ENCODE data around the gene CNTNAP2. TPM values are rescaled to one million over a fixed set of nuclear protein-coding genes. Genes with fewer than 3 reads are reported as not detected.
"Not testable (repeated sequence)": the region's sequence is repeated elsewhere in the genome, so short reads cannot be mapped to it uniquely, and the experiment has no call there.

CNTNAP2 gene
- total RNA-seq, 1 donor from 2014 or later, result 1.2 TPM

DNA sequence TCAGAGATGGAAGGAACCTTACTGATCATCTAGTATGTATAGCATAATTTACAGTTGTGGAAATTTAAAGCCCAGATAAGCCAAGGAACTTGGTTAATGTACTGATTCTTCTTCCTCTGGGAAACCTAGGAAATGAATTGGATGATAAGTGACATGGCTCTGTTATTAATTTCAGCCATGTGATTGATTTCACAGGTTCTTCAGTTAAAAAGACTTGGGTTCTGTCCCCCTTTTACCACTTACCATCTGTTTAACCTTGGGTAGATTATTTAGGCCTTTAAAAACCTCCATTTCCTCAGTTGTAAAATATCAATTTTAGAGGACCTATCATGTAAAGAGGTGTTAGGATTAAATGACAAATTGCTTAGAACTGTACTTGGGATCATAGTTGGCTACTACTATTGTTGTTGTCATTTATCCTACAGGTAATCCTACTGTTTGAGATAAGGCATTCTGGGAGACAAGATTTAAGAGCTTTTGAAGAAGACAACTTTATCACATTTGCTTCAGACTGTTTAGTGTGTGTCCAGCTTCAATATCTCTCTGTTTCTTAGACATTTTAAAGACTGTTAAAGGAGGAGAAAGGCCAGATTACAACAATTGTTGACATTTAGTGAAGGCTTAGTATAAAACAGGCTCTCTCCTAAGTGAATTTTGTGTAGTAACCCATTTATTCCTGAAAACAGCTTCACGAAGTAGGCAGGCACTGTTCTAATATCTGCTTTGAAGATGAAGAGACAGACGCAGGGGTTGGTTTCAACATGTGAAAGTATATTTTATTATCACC is 1476.9 kb downstream of the CNTNAP2 start:
- ATAC-seq, result no peak

DNA sequence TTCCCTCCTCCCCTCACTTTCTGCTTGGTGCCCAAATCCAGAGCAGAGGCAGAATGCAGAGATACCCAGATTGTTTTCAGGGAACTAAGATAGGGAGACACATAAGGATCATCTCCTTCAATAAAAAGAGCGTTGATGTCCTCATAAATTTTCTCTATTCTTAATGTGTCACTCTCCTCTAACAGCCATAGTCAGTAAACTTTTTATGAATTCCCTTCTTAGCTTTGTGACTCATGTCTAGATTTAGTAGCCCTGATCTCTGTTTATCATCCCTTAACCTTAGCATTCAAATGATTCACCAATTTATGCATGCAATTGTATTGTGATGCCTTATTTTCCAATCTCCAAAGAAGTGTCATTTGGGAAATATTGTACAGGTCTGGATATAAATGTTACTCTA is 1478.4 kb downstream of the CNTNAP2 start:
- no peak for ATAC-seq

DNA sequence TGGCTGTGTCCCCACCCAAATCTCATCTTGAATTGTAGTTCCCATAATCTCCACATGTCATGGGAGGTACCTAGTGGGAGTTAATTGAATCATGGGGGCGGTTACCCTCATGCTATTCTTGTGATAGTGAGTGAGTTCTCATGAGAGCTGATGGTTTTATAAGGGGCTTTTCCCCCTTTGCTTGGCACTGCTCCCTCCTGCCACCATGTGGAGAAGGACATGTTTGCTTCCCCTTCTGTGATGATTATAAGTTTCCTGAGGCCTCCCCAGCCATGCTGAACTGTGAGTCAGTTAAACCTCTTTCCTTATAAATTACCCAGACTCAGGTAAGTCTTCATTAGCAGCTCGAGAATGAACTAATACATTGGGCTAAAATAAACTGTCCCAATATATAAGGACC is 1482.1 kb downstream of the CNTNAP2 start:
- not testable (repeated sequence) for ATAC-seq

DNA sequence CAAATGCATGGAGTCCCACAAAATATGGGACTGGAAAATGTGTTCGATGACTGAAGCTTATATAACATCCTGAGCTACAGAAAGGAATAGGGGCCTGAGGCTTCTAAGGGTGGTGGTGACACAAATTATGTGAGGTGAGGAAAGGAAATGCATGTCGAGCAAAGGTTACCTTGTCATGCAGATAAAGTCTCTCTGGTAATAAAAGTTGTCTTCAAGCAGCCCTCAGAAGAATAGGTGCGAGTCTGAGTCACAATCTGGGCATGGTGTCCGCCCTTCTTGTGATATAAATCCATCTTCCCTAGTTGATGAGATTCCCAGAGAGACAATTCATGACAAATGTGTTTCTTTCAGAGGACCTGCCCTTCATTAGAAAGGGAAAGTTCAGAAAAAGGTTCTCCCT is 1488.7 kb downstream of the CNTNAP2 start:
- ATAC-seq, result no peak

DNA sequence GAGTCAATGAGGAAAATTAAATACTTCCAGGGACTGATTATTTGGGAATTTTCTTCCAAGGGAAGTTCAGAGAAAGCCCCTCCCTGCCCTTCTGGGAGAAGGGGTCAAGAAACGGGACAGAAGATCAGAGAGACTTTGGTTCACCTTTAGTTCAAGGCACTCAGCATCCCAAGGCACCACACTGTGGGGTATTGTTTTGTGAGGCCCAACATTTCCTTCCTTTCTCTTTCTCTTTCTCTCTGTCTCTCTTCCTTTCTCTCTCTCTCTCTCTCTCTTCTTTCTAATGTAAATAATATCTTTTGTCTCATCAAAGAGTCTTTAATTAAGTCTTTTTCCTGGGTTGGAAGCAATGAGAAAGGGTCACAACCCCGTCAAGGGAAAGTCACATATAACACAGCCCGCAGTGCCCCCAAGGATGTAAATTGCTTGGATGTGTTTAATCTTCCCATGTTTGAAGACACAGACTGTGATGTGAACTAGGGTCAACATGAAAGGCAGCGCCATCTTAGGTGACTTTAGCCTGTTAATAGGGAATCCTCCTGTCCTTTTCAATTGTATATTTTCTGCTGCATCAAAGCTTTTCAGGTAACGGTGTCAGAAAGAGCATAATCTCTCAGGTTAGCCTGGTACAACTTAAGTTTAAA is 1490.7 kb downstream of the CNTNAP2 start:
- ATAC-seq, result no peak

DNA sequence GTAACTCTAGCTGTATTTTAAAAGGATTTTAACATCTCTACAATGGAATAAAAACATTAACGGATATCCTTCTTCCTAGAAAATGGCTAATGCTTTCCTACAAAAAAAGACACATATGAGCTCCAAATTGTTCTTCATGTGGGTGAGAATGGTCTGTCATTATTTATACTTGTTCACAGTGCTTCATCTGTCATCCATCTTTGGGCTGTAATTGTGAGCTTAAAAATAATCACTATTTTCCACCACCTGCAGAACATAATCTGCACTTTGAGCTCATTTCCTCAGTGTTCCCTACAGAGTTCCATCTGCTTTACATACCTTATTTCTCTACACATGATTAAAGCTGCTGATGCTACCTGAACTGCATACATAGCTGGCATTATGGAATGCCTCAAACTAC is 1494.8 kb downstream of the CNTNAP2 start:
- ATAC-seq, result no peak

DNA sequence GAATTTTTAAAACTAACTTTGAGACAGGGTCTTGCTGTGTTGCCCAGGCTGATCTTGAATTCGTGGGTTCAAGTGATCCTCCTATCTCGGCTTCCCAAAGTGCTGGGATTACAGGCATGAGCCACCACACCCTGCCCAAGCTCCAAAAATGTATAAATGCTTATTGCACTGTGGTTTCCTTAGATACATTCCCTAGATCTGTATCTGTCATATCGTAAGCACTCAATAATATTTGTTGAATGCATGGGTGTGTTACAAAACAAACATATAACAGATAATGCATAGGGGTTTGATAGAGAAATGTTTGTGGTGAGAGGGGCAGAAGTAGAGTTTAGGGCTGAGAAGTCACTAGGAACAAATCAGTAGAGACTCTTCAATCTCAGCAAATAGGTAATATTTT is 1518.7 kb downstream of the CNTNAP2 start:
- no peak for ATAC-seq

DNA sequence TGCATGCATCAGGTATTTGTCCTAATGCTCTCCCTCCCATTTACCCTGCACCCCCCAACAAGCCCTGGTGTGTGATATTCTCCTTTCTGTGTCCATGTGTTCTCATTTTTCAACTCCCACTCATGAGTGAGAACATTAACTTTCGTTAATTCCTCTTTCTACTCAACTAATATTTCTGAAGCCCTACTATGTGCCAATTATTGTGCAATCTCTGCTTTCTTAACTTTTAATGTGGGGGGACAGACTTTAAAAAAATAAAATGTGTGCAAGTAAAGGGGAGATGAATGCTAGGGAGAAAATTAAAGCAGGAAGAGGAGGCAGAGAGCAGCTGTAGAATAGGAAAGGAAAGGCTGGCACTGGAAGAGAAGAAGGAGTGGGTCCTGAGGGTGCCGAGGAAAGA is 1520.0 kb downstream of the CNTNAP2 start:
- ATAC-seq, result no peak

DNA sequence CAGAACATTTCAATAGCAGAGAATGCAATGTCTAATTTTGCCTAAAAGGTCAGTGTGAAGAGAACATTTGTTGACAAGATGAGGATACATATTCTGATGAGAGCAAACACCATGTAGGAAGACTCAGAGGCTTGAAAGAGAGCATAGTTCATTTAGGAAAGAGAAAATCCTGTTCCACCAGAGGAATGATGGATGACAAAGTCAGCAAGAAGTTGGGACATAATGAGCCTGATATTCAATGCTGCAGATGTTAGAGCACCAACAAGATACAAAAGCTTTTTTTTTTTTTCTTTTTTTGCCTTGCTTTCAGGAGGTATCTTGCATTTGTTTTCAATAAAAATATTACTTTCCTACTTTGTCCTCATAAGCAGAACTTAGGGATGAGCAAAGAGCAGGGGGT is 1522.0 kb downstream of the CNTNAP2 start:
- no peak for ATAC-seq

DNA sequence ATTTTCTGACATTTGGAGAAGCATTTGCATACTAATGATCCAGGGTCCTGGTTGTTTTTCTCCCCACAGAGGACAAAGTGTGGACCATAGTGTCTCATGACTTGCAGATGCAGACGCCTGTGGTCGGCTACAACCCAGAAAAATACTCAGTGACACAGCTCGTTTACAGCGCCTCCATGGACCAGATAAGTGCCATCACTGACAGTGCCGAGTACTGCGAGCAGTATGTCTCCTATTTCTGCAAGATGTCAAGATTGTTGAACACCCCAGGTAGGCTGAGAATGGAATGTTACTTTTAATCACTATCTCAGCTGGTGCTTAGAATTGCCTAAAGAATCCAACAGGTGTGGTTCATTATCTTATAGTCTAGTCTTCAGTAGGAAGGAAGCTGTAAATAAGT is 1522.4 kb downstream of the CNTNAP2 start:
- ATAC-seq, result no peak

DNA sequence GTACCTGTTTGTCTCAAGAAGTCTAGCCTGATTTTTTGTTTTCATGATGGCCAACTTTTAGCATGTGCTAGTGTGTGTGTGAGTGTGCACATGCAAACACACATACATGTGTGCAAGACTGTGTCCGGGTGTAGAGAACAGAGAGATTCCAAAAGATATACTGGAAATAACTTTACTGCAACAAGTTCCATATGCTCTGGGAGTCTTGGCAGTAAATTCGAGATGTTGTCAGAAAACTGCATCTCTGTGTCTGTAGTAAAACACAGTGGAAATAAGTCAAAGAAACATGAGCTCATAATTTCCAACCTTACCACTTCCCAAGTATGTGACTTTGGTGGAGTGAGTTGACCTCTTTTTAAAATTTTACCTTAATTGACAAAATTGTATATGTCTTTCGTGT is 1523.2 kb downstream of the CNTNAP2 start:
- ATAC-seq, result no peak

DNA sequence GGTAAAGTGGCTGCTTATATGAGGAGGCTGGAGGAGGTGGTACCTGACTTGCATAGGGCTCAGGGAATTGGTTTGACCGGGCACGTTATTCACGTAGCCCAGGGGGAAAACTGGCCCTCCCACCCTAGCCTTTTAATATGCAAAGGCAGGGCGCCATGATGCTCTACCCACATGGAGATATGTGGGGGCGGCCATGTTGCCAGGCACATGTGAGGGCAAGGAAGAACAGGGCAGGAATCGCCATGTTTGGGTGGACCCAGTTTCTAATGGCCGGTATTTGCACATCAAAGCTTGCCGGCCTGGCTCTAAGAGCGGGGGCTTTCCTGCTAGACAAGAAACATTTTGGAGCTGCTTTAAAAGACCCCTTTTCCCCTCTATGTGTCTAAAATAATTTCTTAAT is 1524.2 kb downstream of the CNTNAP2 start:
- no peak for ATAC-seq

DNA sequence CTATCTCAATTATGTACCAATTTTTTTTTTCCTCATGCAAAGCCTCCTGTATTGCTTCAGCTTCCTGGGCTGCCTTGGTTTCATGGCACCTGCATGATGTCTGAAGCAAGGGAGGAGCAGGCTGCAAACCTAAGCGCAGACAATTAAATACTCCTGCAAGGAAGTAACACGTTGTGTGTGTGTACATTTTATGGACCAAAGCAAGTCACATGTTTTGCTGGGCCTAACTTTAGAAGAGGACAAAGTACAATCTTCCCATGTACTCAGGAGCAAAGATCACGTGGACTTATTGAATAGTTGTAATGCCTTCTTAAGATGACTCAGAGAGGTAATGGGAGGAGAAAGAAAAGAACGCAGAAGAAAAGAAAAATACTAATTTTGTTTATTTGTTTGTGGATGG is 1530.0 kb downstream of the CNTNAP2 start:
- no peak for ATAC-seq

DNA sequence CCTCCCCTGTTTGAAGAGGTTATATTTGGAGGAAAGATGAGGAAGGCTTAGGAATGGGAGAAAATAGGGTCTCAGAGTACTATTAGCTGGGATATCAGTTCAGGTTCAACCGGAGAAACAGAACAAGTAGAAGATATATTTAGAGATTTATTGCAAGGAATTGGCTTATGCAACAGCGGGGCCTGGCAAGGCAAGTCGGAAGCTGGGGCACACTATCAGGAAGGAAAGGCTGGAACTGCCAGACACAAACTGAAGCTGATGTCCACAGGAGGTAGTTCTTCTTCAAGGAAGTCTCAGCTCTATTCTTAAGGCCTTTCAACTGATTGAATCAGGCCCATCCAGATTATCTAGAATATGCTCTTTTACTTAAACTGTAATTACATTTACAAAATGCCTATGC is 1534.4 kb downstream of the CNTNAP2 start:
- no peak for ATAC-seq

DNA sequence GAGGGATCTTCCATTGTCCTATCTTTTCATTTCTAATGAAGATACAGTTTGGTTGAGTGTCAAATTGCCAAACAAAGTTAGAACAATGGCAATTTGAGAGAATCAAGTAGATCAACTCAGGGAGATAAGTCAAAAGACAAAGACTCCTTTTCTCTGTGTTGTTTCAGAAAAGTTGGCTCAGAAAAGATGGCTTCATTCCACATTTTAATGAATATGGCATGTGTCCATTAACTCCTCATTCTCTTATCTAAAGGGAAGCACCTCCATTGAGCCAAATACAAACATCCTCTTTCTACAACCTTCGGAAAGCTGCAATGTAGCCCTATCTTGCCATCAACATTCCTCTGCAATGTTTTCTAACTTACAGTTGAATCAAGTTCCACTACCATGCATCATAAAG is 1535.0 kb downstream of the CNTNAP2 start:
- ATAC-seq, result no peak

DNA sequence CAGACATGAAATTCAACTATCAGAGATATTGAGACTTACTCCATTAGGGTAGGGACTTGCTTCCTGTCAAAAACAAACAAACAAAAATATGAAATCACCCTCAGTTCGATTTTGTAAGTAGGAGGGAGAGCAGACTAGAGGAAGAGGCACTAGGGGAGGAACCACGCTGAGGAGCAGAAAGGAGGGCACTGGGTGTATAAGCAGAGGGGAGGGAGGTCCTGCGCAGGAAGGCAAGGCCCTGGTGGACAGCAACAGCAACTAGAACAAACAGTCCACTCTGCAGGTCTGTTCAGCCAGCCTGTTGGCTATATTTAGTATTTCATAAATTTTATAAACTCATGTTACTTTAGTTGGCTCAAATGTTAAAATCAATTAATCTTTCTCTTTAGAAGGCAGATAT is 1536.9 kb downstream of the CNTNAP2 start:
- ATAC-seq, result no peak

DNA sequence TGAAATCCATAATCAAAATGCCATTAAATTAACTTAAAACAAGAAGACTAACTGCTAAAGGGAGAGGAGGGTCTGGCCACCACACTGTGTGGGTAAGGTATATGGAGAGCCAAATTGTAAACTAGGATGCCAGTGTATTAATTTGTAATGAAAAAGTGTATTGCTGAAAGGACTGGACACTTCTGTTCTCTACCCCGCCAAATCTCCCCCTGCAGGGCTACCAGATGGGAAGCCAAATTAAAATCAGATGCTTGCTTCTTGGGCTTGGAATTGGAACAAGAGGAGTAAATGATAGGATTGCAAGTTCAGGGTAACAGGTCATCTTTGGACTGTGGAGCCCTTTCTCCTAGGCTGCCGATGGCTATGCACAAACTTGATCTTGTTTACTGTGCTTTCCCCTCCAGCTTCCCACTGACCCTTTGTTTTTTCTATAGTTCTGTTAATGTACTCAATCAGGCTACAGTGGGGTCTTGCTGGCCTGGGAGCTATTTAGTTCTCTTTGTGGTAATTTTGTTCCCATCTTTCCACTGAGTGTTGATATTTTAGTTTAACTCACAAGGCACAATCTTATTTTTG is 1541.9 kb downstream of the CNTNAP2 start:
- no peak for ATAC-seq

DNA sequence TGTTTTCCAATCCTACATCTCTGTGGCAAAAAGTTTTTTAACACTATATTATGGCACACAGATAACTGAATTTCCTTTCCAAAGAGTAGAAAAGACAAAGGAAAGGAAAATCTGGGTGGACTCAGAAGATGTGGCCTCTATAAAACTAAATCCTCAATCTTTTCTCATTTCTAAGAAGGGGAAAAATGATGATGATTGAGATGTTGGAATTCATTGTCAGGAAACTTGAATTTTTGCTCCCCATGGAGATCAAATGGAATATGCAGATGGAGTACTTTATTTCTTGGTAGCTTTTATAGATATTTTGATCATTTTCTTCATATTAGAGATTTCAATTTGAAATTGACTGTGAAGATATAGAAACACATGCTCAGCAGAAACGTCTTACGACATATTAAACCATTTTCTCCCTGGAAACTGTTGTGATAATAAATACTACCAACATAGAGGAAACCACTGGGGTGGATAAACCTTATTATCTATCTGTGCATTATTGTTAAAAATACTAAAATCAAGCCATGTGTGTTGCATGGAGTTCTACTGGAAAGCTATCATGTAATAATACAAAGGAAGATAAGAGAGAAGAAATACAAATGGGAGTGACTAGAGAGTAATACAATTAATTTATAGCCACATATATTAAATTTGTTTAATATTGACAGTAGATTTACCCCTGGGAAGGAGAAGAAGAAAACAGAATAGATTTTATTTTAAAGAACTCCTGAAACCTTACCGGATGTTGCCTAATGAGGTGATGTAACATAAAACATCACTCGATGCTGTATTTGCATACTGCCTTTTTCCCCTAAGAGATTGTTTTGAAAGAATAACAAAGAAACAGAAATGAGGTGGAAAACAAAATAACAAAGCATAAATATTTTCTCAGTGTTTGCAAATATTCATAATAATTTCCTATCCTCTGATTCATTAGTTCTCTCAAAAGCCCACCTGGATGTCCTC is 1542.7 kb downstream of the CNTNAP2 start:
- no peak for ATAC-seq

DNA sequence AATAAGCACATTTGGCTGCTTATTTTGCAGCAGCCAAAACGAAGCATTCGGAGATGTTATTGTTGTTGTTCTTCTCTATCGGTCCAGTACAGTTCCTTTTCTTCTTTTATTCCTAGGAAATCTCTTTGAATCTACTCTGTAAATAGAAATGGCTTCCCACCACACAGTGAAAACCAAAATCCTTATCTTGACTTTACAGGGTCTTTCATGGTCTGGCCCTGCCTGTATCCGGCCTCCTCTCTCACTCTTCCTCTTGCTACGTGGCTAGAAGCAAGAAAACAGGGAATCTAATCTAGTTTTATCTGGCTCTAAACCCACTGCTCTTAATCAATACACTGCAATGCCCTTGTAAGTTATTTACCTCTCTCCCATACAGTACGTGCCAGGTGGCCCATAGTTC is 1547.9 kb downstream of the CNTNAP2 start:
- ATAC-seq, result no peak

DNA sequence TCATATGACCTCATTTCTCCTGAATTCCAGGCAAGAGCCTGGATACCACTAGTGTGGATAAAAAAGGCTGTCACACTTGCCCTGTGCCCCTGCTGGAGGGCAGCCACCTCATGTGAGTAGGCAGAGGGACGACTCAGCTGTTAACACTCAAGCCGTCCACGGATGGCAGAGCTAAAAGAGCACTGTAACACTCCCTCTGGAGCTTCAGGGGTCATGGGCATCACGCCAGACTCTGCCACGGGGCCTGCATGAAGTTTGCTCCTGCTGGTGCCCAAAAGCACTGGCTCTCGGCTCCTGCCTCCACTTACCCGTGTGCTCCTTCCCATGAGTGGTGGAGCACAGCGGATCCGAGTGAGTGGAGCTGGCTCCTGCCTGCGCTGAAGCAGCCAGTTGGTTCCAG is 1554.2 kb downstream of the CNTNAP2 start:
- no peak for ATAC-seq

DNA sequence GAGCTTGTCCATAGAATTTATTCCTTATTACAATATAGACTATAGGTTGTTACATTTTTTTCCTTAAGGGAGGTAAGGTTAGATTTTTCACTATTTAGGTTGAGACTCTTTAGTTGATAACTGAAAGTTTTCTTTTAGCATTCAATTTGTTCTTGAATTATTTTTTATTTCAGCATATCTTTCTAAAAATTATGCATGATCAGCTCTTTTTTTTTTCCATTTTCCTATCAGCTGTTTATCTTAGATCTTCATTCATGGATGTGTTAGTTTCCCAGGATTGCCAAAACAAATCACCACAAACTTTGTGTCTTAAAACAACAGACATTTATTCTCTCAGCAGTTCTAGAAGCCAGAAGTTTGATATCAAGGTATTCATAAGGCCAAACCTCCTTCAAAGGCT is 1558.1 kb downstream of the CNTNAP2 start:
- no peak for ATAC-seq

DNA sequence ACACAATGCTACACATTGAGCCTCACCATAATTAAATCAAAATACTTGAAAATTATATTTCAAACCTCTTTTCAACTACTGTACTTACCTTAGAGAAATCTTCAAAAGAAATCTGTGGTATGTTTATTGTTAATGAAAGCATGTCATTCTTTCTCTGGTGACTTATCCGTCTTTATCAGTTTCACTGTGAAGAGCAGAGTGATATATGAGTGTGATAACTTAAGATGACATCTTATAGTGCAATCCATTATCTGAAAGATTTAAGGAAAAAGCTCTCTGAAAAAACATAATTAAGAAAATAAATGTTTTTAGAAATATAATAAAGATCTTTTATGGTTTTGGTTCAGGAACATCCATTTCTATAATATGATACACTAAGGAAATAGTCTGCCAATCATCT is 1562.3 kb downstream of the CNTNAP2 start:
- ATAC-seq, result no peak

DNA sequence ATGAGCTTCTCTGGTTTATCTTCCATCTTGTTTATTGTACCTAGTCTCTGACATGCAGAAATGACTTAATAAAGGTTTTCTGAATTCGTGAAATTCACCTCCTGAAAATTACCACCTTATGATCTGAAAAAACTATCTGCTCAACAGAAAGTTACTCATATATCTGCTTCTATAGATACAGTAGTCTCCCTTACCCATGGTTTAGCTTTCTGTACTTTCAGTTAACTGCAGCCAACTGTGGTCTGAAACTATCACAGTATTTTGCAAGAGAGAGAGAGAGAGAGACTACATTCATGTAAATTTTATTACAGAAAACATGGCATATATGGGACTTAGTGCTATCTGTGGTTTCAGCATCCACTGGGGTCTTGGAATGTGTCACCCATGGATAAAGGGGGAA is 1564.9 kb downstream of the CNTNAP2 start:
- ATAC-seq, result no peak
